Measurements from ENCODE around the gene CSF1R.

The CSF1R gene

DNA sequence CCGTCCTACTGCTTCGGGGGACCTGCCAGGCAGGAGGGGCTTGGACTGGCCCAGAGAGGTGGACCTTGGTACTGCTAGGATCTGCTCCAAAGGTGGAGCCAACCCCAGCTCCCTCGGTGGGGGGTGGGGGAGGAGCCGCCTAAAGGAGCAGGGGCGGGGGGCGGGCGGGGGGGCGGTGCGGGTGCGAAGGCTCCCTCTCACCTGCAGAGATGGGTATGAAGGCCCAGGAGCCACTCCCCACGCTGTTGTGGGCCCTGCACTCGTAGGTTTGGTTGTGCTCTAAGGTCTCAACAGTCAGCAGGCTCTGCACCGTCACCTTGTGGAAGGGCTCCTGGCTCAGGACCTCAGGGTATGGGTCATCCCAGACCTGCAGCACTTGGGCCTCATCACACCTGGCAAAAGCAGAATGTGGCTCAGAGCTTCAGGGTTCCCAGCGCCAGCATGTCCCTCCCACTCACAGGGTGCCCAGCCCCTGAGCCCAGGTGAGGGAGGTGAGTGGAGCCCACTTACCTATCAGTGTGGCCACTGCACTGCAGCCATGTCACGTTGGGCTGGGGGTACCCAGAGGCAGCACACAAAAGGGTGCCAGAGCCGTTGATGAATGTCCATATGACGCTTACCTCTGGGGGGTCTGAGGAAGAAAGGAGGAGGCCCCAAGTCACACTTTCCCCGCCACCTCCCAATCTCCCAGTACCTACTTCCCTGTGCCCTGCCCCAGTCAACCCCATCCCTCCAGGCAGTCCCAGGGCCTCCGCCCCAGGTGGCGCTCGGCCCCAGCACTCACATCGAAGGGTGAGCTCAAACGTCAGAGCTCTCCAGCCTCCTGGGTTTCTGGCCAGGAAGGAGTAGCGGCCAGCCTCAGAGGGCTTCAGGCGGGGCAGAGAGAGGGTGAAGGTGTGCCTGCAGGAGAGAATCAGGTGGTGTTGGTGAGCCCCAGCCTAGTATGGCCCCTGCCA, 16.4 kb downstream of the CSF1R start:
- Mint-ChIP-seq H3K9me3 (no peaks in the 10 kb centered on the region), H3K27me3 (peaks cover 7% of the 10 kb centered on the region), H3K27ac (peak overlapping the region; percentile 15 to 31), H3K4me1 (peaks cover 15% of the 10 kb centered on the region), H3K4me3 (no peak overlapping the region)
- DNase-seq, result no peak
- no peak for ATAC-seq

DNA sequence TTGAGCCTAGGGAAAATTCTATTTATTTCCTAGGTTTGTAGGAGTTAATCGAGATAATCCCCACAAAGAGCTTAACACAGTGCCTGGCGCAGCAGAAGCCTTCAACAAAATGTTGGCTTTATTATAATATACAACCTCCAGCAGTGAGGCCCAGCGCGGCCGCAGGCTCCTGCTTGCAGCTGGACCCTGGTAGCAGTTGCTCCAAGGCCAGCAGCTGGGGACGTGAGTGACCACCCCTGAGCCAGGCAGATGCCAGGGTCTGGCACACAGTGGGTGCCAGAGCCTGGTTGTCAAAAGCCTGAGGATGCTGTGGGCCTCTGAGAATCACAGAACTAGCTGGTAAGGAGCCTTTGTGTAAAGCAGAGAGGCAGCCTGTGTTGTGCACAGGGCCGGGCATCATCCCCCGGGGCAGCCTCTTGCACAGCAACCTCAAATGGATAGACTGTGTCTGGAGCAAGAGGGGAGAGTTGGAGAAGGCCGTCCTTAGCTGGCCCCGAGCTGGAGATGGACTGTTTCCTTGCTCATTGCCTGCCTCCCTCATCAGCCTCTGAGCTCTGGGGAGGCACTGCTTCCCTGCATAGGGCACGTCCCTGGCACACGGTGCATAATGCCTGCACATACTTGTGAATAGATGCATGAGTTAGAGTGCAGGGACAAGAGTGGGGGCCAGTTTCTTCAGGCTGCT, 17.3 kb downstream of the CSF1R start:
- Mint-ChIP-seq H3K9me3 (no peaks in the 10 kb centered on the region), H3K4me1 (peaks cover 15% of the 10 kb centered on the region), H3K4me3 (no peak overlapping the region), H3K27me3 (peaks cover 14% of the 10 kb centered on the region), H3K27ac (no peak overlapping the region)
- DNase-seq (no peak), ATAC-seq (no peak)

DNA sequence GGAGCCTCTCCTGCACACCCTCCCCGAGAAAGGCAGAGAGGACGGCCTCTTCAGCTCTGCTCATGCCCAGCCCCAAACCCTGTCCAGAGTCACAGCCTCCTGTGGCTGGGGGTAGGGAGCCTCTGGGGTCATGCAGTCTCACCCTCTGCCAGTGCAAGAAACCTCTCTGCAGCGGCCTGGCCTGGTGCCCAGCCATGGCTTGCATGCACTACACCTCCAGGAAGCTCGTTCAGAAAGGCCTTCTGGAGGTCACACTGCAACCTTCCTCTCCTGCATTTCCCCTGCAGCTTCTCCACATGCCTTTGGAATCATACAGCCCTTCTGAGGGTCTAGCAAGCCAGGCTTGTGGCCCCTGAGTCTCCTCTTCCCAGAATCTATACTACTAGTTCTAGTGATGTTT, 17.9 kb downstream of the CSF1R start:
- no peaks in the 10 kb centered on the region for H3K9me3 Mint-ChIP-seq
- H3K27me3 Mint-ChIP-seq, result peaks cover 19% of the 10 kb centered on the region
- ATAC-seq (no peak), DNase-seq (no peak)
- H3K4me1 Mint-ChIP-seq, result peaks cover 15% of the 10 kb centered on the region
- H3K27ac Mint-ChIP-seq, result no peak overlapping the region
- H3K4me3 Mint-ChIP-seq, result no peak overlapping the region

DNA sequence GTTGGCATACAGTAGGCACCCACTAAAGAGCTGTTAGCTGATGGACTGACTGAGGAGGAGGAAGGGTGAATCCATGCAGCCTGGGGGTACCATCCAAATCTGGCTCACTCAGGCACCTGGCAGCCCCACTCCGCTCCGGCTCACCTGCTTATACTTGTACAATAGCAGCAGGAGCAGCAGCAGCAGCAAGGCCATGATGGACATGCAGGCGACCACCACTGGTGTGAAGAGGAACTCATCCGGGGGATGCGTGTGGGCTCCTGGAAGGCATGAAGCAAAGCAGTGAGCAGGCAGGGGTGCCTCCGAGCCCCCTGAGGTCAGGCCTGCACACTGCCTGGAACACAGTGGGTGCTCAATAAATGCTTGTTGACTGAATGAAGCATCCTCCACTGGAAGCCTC, 18.3 kb downstream of the CSF1R start:
- peaks cover 23% of the 10 kb centered on the region for H3K27me3 Mint-ChIP-seq
- H3K4me3 Mint-ChIP-seq, result no peak overlapping the region
- H3K4me1 Mint-ChIP-seq, result peaks cover 15% of the 10 kb centered on the region
- no peaks in the 10 kb centered on the region for H3K9me3 Mint-ChIP-seq
- ATAC-seq (no peak), DNase-seq (no peak)
- H3K27ac Mint-ChIP-seq, result no peak overlapping the region

DNA sequence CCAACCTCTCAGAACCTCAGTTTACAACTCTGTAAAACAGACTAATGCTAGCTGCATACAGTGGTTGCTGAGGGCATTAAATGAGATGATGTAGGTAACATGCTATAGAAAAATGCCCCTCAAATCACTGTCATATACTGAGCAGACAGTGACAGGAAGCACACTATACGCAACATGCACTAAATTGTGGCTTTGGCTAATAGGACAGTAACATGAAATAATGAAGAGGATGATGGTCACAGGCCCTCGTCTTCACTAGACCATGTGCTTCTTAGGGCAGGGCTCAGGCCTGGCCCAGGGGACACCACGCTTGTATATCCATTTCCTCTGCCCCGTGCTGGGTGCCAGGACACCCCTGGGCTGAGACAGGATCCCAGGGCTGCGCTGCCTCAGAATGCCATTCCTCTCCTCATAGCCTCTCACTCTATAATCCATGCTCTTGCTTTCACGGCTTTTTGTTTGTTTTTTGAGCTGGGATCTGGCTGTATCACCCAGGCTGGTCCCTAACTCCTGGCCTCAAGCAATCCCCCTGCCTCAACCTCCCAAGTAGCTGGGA, 18.9 kb downstream of the CSF1R start:
- no peak overlapping the region for H3K4me3 Mint-ChIP-seq
- peak; percentile 50 for ATAC-seq
- H3K27me3 Mint-ChIP-seq, result peaks cover 23% of the 10 kb centered on the region
- peaks cover 15% of the 10 kb centered on the region for H3K4me1 Mint-ChIP-seq
- DNase-seq, result no peak
- H3K9me3 Mint-ChIP-seq, result no peaks in the 10 kb centered on the region
- no peak overlapping the region for H3K27ac Mint-ChIP-seq

DNA sequence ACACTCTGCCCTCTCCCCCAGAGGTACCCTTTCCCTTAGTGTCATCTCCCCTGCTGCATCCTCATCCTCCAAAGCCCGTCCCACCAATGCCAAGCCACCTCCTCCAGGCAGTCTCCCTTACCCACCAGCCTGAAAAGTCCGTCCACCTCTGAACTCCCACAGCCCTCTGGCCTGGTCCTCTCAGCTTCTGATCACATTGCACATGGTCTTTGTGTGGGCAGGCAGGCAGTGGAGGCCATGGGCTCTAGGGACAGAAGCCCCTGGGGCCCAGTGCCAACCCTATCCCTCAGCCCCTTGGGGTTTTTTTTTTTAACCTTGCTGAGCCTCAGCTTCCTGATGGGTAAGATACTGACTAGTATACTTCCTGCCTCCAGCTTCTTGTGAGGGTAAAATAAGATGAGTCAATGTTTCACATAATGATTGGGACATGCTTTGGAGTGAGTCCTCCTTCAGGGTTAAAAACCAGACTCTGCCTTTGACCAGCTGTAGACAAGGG, 19.4 kb downstream of the CSF1R start:
- peak overlapping the region; percentile 16 to 78 for H3K27ac Mint-ChIP-seq
- H3K4me3 Mint-ChIP-seq, result no peak overlapping the region
- H3K27me3 Mint-ChIP-seq, result peaks cover 23% of the 10 kb centered on the region
- peaks cover 15% of the 10 kb centered on the region for H3K4me1 Mint-ChIP-seq
- DNase-seq (no peak), ATAC-seq (peak; percentile 87)
- no peaks in the 10 kb centered on the region for H3K9me3 Mint-ChIP-seq

DNA sequence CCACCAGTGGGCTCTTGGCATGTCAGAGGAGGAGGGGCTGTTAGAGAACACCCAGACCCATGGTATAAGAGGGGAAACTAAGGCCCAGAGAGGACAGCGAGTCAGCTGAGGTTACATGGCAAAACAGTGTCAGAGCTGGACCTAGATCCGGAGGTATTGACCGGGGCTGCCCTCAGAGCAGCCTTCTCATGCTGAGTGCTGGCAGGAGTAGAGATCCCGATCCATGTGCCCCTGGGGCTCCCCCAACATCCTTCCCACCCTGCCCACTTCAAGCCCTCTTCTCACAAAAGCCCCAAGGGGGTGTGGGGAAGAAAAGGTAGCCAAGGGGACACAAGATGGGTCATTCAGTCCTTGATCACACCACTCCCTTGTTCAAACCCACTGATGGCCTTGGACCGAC, 19.9 kb downstream of the CSF1R start:
- ATAC-seq (no peak), DNase-seq (no peak)
- H3K4me1 Mint-ChIP-seq, result peaks cover 15% of the 10 kb centered on the region
- H3K4me3 Mint-ChIP-seq, result no peak overlapping the region
- H3K9me3 Mint-ChIP-seq, result no peaks in the 10 kb centered on the region
- peaks cover 23% of the 10 kb centered on the region for H3K27me3 Mint-ChIP-seq
- H3K27ac Mint-ChIP-seq, result peak overlapping the region in 1 of 2 donors; percentile 16

DNA sequence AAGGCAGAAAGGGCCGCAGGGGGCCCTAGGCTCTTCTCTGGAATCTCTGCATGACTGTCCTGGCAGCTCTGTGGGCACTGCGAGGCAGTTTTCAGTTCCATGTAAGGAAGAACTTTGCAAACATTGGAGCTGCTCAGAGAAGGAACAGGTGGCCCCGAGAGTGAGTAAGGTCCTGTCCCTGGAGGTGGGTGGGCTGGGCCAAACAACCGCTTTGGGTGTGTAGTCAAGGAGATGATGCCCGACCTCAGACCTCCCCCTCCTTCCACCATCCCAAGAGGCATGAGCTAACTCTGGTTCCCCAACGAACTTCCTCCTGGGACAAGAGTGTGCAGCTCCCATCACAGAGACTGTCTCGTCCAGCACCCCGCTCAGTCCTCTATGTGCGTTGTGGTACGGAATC, 20.5 kb downstream of the CSF1R start:
- Mint-ChIP-seq H3K4me1 (peaks cover 15% of the 10 kb centered on the region), H3K9me3 (no peaks in the 10 kb centered on the region), H3K4me3 (no peak overlapping the region), H3K27ac (peak overlapping the region in 1 of 2 donors; percentile 74), H3K27me3 (peaks cover 23% of the 10 kb centered on the region)
- DNase-seq, result no peak
- no peak for ATAC-seq

DNA sequence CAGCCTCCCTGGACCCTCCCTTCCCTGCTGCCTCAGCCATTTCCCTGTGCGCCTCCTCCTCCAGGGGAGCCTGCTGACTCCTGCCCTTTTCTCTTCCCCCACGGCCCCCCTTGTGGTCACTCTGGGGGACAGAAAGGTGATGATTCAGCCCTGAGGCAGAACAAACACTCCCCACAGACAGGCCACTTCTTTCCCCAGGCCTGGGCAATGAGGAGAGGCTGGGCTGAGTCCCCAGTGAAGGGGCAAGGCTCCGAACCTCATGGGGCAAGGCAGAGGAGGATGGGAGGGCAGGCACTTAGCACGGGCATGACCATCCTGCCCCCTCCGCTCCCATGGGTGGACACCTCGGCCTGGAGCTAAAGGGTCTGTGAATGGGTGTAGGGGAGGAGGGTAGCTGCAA, 21.0 kb downstream of the CSF1R start:
- ATAC-seq, result no peak
- no peak for DNase-seq
- Mint-ChIP-seq H3K4me1 (peaks cover 15% of the 10 kb centered on the region), H3K9me3 (no peaks in the 10 kb centered on the region), H3K4me3 (no peak overlapping the region), H3K27me3 (peaks cover 23% of the 10 kb centered on the region), H3K27ac (no peak overlapping the region)

DNA sequence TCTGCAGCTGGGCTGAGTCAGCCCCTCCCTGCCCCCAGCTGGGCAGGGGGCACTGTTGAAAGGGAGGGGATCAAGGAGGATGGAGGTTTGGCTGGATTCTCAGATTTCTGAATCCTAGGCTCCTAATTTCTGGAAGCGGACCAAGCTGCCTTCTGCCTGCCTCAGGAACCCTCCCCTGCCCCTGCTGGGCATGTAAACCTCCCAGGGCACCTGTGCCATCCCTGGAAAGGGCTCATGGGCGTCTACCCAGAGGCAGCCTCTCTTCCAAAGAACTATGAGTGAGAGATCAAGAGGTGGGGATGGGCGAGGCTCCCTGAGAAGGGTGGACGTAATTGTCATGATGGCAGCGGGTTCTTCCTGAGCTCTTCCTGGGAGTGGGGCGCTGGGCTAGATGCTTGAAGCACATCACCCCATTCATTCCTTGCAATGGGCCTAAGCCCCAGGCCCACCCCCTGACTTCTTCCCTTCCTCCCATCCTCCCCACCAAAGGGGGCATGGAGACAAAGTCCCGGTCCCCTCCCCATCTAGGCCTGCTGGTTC, 21.6 kb downstream of the CSF1R start:
- no peak overlapping the region for H3K27ac Mint-ChIP-seq
- H3K9me3 Mint-ChIP-seq, result no peaks in the 10 kb centered on the region
- DNase-seq, result no peak
- H3K27me3 Mint-ChIP-seq, result peaks cover 23% of the 10 kb centered on the region
- no peak for ATAC-seq
- peaks cover 15% of the 10 kb centered on the region for H3K4me1 Mint-ChIP-seq
- no peak overlapping the region for H3K4me3 Mint-ChIP-seq

DNA sequence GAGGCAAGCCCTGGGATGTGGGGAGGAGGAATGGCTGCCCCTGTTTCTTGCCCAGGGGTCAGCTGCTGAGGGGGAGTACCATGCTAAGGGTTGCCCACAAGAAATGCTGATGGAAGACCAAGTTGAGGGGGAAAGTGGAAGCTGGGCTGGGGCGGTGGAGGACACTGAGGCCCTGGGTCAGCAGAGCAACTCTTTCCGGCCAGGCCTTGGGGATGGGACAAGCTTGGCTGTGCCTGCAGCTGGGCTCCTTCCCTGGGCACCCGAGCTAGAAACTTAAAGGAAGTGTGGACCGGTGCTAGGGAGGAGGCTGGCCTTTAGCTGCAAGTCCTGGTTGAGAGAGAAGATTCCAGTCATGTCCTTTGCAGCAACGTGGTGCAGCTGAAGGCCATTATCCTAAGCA, 22.7 kb downstream of the CSF1R start:
- Mint-ChIP-seq H3K4me3 (no peak overlapping the region), H3K9me3 (no peaks in the 10 kb centered on the region), H3K27ac (peak overlapping the region in 1 of 2 donors; percentile 77), H3K27me3 (peaks cover 23% of the 10 kb centered on the region), H3K4me1 (peaks cover 20% of the 10 kb centered on the region)
- no peak for ATAC-seq
- no peak for DNase-seq

DNA sequence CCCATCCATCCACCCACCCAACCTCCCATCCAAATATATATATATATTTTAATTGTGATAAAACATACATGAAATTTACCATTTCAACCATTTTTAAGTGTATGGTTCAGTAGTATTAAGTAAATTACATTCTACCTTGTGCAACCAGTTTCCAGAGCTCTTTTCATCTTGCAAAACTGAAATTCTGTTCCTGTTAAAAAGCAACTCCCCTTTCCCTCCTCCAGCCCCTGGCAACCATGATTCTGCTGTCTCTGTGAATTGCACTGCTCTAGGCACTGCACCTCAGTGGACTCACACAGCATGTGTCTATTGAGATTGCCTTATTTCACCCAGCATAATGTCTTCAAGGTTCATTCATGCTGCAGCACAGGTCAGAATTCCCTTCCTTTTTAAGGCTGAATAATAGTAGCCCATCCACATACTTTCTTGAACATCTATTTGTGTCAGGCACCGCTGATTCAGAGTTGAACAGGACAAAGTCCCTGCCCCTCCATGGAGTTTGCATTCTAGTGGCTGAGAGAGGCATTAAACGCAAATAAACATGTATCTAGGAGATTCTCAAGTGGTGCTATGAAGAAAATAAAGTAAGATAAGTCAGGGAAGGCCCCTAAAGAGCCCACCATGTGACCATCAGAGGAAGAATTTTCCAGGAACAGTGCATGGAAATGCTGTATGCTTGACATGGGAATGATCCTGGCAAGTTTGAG, 24.0 kb downstream of the CSF1R start:
- Mint-ChIP-seq H3K9me3 (no peaks in the 10 kb centered on the region), H3K27ac (peak overlapping the region in 1 of 2 donors; percentile 52), H3K4me1 (peaks cover 18% of the 10 kb centered on the region), H3K27me3 (peaks cover 23% of the 10 kb centered on the region), H3K4me3 (no peak overlapping the region)
- ATAC-seq, result no peak
- no peak for DNase-seq

DNA sequence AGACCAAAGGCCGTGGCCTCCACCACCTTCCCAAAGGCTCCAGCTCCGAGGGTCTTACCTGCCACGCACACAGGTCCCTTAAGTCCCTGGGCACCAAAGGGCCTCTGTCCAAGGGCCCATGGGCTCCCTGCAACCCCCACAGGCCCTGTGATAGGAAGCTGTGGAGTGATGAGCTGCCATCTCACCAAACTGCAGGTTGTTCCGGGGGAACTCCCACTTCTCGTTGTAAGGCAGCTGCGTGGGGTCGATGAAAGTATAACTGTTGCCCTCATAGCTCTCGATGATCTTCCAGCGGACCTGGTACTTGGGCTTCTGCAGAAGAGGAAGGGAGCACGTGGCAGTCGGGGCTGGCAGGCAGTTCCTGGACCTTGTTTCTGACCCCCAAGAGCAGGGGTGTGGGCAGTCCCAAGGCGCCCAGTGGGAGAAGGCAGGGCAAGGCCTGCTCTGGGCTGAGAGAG, 24.8 kb downstream of the CSF1R start:
- no peak for ATAC-seq
- Mint-ChIP-seq H3K4me1 (peaks cover 10% of the 10 kb centered on the region), H3K4me3 (no peak overlapping the region), H3K27ac (peak overlapping the region in 1 of 2 donors; percentile 68), H3K9me3 (no peaks in the 10 kb centered on the region), H3K27me3 (peaks cover 23% of the 10 kb centered on the region)
- no peak for DNase-seq

DNA sequence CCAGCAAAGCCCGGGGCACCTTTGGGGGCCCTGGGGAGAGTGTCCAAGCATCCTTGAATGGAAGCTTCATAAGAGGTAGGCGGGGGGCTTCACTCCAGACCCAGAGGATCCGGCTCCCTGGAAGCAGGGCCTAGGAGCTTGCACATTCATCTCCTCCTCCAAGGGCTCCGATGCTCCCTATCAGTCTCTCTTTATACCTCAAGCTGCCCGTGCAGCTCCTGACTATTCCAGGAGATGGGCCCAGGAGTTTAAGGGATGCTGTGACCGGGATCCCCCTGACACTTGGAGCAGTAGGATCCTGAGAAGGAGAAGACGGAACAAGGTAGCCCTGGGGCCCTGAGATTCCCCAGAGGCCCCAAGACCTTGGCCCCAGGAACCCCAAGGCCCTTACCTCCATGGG, 25.9 kb downstream of the CSF1R start:
- Mint-ChIP-seq H3K27ac (no peak overlapping the region), H3K27me3 (peaks cover 21% of the 10 kb centered on the region)
- no peak for DNase-seq

DNA sequence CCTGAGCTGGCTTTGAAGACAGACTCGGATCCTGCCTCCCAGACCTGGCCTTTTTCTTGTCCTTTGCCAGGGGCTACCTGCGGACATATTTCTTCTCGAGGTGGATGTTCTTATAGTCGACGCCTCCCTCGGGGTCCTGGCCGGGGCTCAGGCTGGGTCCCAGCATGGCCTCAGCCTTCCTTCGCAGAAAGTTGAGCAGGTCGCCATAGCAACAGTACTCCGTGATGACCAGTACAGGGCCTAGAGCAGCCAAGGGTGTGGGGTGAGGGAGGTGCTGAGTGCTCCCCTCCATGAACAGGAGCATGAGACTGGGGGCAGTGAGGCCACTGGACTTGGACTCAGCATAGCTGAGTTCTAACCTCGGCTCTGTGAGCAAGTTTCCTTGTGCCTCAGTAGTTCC, 26.7 kb downstream of the CSF1R start:
- DNase-seq (no peak), ATAC-seq (no peak)
- no peak overlapping the region for H3K4me3 Mint-ChIP-seq
- peak overlapping the region in 1 of 2 donors; percentile 81 for H3K27ac Mint-ChIP-seq
- peaks cover 14% of the 10 kb centered on the region for H3K27me3 Mint-ChIP-seq
- H3K9me3 Mint-ChIP-seq, result no peaks in the 10 kb centered on the region
- H3K4me1 Mint-ChIP-seq, result peaks cover 8% of the 10 kb centered on the region

More for the DNA sequence above, 25.9 kb downstream of the CSF1R start:
- H3K4me3 Mint-ChIP-seq, result no peak overlapping the region
- no peaks in the 10 kb centered on the region for H3K9me3 Mint-ChIP-seq
- ATAC-seq, result no peak
- H3K4me1 Mint-ChIP-seq, result peaks cover 8% of the 10 kb centered on the region
